ENCODE measurements around the gene DENND5A.

GRCh38 chr11:9187616-9188015 lies 77.5 kb downstream of the DENND5A start:
- TF ChIP-seq CTCF (IDR thresholded peaks at IDR 0.05) (no peak), POLR2A (IDR thresholded peaks at IDR 0.05) (no peak)

Data from right lobe of liver (tissue), 4 donors.